ENCODE results near the gene PDHA1.

PDHA1 gene

DNA sequence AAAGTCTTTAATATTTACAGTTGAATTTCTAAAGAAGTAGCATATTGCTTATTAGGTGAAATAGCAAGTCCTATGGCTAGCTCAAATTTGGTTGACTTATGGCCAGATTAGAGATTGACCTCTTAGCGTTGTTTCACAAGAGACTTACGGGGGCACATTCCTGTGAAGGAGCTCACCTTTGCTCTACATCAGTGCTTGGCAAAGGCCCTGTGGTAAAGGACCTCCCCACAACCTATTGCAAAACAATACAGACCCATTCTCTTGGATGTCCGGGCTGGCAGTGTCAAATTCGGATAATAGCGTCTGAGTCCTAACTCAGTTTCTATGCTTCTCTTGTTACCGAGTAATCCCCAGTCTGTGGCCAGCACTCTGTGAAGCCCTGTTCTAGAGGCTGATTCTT is 10.9 kb downstream of the PDHA1 start:
- Histone ChIP-seq H3K9me3 (ENCODE audit: control insufficient read depth, insufficient read depth, low read length) (no peaks in the 10 kb centered on the region), H3K79me2 (ENCODE audit: control insufficient read depth, low read length) (no peaks in the 10 kb centered on the region), H3F3A (ENCODE audit: control insufficient read depth, insufficient read depth) (no peaks in the 10 kb centered on the region), H3K4me2 (ENCODE audit: low read length) (no peak overlapping the region), H3K36me3 (ENCODE audit: control insufficient read depth, low read length) (peaks cover 79% of the 10 kb centered on the region), H3K4me1 (ENCODE audit: control insufficient read depth, low read length) (peaks cover 15% of the 10 kb centered on the region), H3K9me2 (replicated peaks; ENCODE audit: control insufficient read depth, low read length) (no peaks in the 10 kb centered on the region), H3K4me3 (ENCODE audit: low read length) (no peak overlapping the region), H3K27me3 (ENCODE audit: control insufficient read depth, low read length) (no peaks in the 10 kb centered on the region), H4K20me1 (ENCODE audit: control insufficient read depth, insufficient read depth, low read depth, low read length) (no peaks in the 10 kb centered on the region), H3K27ac (ENCODE audit: low read depth, low read length) (no peak overlapping the region)
- TF ChIP-seq EZH2phosphoT487 (IDR thresholded peaks at IDR 0.05; ENCODE audit: borderline replicate concordance, low read length), result no peak
- TF ChIP-seq, protein P1, sequence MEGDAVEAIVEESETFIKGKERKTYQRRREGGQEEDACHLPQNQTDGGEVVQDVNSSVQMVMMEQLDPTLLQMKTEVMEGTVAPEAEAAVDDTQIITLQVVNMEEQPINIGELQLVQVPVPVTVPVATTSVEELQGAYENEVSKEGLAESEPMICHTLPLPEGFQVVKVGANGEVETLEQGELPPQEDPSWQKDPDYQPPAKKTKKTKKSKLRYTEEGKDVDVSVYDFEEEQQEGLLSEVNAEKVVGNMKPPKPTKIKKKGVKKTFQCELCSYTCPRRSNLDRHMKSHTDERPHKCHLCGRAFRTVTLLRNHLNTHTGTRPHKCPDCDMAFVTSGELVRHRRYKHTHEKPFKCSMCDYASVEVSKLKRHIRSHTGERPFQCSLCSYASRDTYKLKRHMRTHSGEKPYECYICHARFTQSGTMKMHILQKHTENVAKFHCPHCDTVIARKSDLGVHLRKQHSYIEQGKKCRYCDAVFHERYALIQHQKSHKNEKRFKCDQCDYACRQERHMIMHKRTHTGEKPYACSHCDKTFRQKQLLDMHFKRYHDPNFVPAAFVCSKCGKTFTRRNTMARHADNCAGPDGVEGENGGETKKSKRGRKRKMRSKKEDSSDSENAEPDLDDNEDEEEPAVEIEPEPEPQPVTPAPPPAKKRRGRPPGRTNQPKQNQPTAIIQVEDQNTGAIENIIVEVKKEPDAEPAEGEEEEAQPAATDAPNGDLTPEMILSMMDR (IDR thresholded peaks at IDR 0.05; ENCODE audit: low read depth, low read length, poor library complexity, severe bottlenecking), result no peak

DNA sequence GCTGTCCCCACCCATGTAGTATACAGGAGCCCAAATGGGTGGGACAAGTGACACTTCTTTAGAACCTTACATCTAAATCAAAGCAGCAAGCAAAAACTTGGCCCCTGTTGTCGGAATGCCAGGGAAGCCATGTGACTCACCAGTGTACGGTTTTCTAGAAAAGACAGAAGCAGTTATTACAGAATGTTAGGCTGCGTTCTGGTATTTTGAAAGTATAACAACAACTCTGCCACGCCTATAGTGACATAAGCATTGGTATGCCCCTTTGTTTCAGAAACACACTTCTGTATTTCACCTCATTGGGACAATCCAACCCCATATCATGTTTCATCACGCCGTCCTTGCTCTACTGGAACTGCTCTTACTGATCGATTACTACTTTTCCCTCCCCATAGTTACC is 14.8 kb downstream of the PDHA1 start:
- H3K4me2 ChIP-seq (ENCODE audit: low read length), result no peak overlapping the region
- no peaks in the 10 kb centered on the region for H3F3A ChIP-seq (ENCODE audit: control insufficient read depth, insufficient read depth)
- no peaks in the 10 kb centered on the region for H3K9me2 ChIP-seq (replicated peaks; ENCODE audit: control insufficient read depth, low read length)
- no peaks in the 10 kb centered on the region for H3K79me2 ChIP-seq (ENCODE audit: control insufficient read depth, low read length)
- H3K27ac ChIP-seq (ENCODE audit: low read depth, low read length), result no peak overlapping the region
- TF ChIP-seq, protein P1 (IDR thresholded peaks at IDR 0.05; ENCODE audit: low read depth, low read length, poor library complexity, severe bottlenecking), result no peak
- TF ChIP-seq EZH2phosphoT487 (IDR thresholded peaks at IDR 0.05; ENCODE audit: borderline replicate concordance, low read length), result no peak
- no peak overlapping the region for H3K4me3 ChIP-seq (ENCODE audit: low read length)
- no peaks in the 10 kb centered on the region for H3K27me3 ChIP-seq (ENCODE audit: control insufficient read depth, low read length)
- no peaks in the 10 kb centered on the region for H3K9me3 ChIP-seq (ENCODE audit: control insufficient read depth, insufficient read depth, low read length)
- H3K36me3 ChIP-seq (ENCODE audit: control insufficient read depth, low read length), result peaks cover 79% of the 10 kb centered on the region
- no peaks in the 10 kb centered on the region for H3K4me1 ChIP-seq (ENCODE audit: control insufficient read depth, low read length)
- H4K20me1 ChIP-seq (ENCODE audit: control insufficient read depth, insufficient read depth, low read depth, low read length), result no peaks in the 10 kb centered on the region

DNA sequence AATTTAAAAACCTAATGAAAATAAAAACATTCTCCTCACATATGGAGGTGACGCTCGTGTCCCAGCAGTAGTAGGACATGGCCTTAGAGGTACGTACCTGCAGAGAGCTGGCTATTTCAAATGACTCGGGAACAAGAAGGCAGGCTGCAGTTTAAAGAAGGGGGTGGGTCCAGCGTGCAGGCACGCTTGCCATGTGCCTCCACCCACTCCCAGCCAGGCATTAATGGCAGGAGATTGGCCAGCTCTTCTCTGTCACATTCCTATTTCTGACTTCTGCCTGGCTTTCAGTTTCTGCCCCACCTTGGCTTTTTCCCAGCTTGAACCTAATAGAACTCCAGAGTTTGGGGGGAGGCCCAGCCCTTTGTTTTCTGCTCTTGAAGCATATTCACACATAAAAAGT is 17.2 kb downstream of the PDHA1 start:
- no peaks in the 10 kb centered on the region for H3K4me1 ChIP-seq (ENCODE audit: control insufficient read depth, low read length)
- H3F3A ChIP-seq (ENCODE audit: control insufficient read depth, insufficient read depth), result no peaks in the 10 kb centered on the region
- H3K4me2 ChIP-seq (ENCODE audit: low read length), result no peak overlapping the region
- no peaks in the 10 kb centered on the region for H3K79me2 ChIP-seq (ENCODE audit: control insufficient read depth, low read length)
- H4K20me1 ChIP-seq (ENCODE audit: control insufficient read depth, insufficient read depth, low read depth, low read length), result no peaks in the 10 kb centered on the region
- peaks cover 63% of the 10 kb centered on the region for H3K36me3 ChIP-seq (ENCODE audit: control insufficient read depth, low read length)
- TF ChIP-seq, protein P1 (IDR thresholded peaks at IDR 0.05; ENCODE audit: low read depth, low read length, poor library complexity, severe bottlenecking), result no peak
- no peak for TF ChIP-seq EZH2phosphoT487 (IDR thresholded peaks at IDR 0.05; ENCODE audit: borderline replicate concordance, low read length)
- H3K9me3 ChIP-seq (ENCODE audit: control insufficient read depth, insufficient read depth, low read length), result no peaks in the 10 kb centered on the region
- H3K27me3 ChIP-seq (ENCODE audit: control insufficient read depth, low read length), result no peaks in the 10 kb centered on the region
- H3K27ac ChIP-seq (ENCODE audit: low read depth, low read length), result no peak overlapping the region
- no peaks in the 10 kb centered on the region for H3K9me2 ChIP-seq (replicated peaks; ENCODE audit: control insufficient read depth, low read length)
- no peak overlapping the region for H3K4me3 ChIP-seq (ENCODE audit: low read length)

DNA sequence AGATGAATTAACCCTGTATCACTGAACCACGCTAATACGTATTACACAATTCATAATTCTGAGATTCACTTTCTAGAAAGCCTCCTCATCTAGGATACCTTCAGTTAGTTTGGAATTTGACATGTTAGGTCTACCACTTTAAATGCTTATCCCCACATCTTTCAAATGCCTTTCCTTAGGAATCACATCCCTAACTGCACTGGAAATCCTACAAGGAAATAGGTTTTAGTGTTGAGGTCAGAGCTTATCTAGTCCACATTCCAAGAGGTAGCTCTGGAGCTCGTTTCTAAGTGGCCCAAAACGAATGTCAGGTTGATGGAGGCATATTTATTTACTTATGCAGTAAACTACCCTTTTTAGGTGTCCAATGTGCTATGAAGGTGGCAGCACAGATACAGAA is 18.0 kb downstream of the PDHA1 start:
- H3K27me3 ChIP-seq (ENCODE audit: control insufficient read depth, low read length), result no peaks in the 10 kb centered on the region
- H4K20me1 ChIP-seq (ENCODE audit: control insufficient read depth, insufficient read depth, low read depth, low read length), result no peaks in the 10 kb centered on the region
- no peaks in the 10 kb centered on the region for H3K4me1 ChIP-seq (ENCODE audit: control insufficient read depth, low read length)
- no peaks in the 10 kb centered on the region for H3F3A ChIP-seq (ENCODE audit: control insufficient read depth, insufficient read depth)
- H3K9me2 ChIP-seq (replicated peaks; ENCODE audit: control insufficient read depth, low read length), result no peaks in the 10 kb centered on the region
- no peak overlapping the region for H3K4me2 ChIP-seq (ENCODE audit: low read length)
- peaks cover 55% of the 10 kb centered on the region for H3K36me3 ChIP-seq (ENCODE audit: control insufficient read depth, low read length)
- no peaks in the 10 kb centered on the region for H3K79me2 ChIP-seq (ENCODE audit: control insufficient read depth, low read length)
- TF ChIP-seq, protein P1 (IDR thresholded peaks at IDR 0.05; ENCODE audit: low read depth, low read length, poor library complexity, severe bottlenecking), result no peak
- TF ChIP-seq EZH2phosphoT487 (IDR thresholded peaks at IDR 0.05; ENCODE audit: borderline replicate concordance, low read length), result no peak
- H3K9me3 ChIP-seq (ENCODE audit: control insufficient read depth, insufficient read depth, low read length), result no peaks in the 10 kb centered on the region
- no peak overlapping the region for H3K4me3 ChIP-seq (ENCODE audit: low read length)
- no peak overlapping the region for H3K27ac ChIP-seq (ENCODE audit: low read depth, low read length)
